OCI-LY7 (cell line): ENCODE results near the gene TMEM51.

Source experiments
- EZH2phosphoT487 ChIP-seq: fragments of 200-600 bp; sonication (generic); IDR thresholded peaks from 2 replicates; pipeline ENCODE4 v1.6.1; 2018; ENCODE audit warnings: low read depth, borderline replicate concordance, mild to moderate bottlenecking, mixed run types, antibody characterized with exemption, low read length, moderate library complexity, mixed read lengths
- TF ChIP-seq, protein P1 (sequence below): fragments of 200-600 bp; sonication (generic); conservative IDR thresholded peaks from 2 replicates; pipeline ENCODE4 v1.5.1; 2014; ENCODE audit warnings: mild to moderate bottlenecking, antibody characterized with exemption, low read length, moderate library complexity, mixed read lengths

DNA sequence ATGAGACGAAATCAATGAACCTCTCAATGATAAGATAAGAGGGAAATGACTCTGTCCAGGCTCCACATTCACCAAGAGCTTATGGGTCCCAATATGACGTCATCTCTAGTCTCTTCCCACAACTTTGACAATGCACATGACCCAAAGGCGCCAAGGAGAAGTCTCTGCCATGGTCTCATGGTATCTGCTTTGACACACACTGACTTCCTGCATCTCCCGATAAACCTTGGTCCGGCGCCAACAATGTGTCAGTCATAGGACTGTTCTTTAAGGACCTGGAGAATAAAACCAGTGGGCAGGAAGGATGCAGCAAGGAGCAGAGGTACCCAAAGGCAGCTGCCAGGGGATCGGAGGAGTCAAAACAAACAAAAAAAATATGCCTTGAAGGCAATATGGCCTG is 46.9 kb upstream of the TMEM51 start:
- TF ChIP-seq, protein P1, sequence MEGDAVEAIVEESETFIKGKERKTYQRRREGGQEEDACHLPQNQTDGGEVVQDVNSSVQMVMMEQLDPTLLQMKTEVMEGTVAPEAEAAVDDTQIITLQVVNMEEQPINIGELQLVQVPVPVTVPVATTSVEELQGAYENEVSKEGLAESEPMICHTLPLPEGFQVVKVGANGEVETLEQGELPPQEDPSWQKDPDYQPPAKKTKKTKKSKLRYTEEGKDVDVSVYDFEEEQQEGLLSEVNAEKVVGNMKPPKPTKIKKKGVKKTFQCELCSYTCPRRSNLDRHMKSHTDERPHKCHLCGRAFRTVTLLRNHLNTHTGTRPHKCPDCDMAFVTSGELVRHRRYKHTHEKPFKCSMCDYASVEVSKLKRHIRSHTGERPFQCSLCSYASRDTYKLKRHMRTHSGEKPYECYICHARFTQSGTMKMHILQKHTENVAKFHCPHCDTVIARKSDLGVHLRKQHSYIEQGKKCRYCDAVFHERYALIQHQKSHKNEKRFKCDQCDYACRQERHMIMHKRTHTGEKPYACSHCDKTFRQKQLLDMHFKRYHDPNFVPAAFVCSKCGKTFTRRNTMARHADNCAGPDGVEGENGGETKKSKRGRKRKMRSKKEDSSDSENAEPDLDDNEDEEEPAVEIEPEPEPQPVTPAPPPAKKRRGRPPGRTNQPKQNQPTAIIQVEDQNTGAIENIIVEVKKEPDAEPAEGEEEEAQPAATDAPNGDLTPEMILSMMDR, result no peak
- TF ChIP-seq EZH2phosphoT487, result no peak
